Pancreas (tissue), 10 donors: ENCODE results near the gene NTNG1. TPM values are rescaled to one million over a fixed set of nuclear protein-coding genes. Genes with fewer than 3 reads are reported as not detected.
A peak's percentile ranks its signal among the peaks of the same experiment; 100 is the strongest.

Experiments used
- ATAC-seq, 4 donors: fragments of 200-7000 bp; cut with Tn5 transposase; one replicate each; pipeline versions ENCODE4 v1.8.0 to v1.9.1; 2020; ENCODE audit warnings: mild to moderate bottlenecking in 4 of 4, moderate library complexity in 4 of 4
- DNase-seq, 6 donors: peaks; one replicate each; pipeline ENCODE4 v3.0.0-alpha.2; 2020
- FAIRE-seq: peaks from 2 replicates; lab custom pipeline; 2012; peaks lifted over from hg19 to GRCh38; lab: Jason Lieb, UNC
- H3K27ac ChIP-seq, 4 donors: fragments of 200-600 bp; sonication (generic); 1 replicate in 3 of 4; 2 replicates in 1 of 4; pipeline versions ENCODE4 v1.5.0 to v1.8.0; 2020
- H3K27me3 ChIP-seq, 4 donors: fragments of 200-600 bp; one replicate each; pipeline ENCODE4 v1.8.0; 2021
- H3K36me3 ChIP-seq, 3 donors: fragments of 200-600 bp; sonication (generic) in 1 of 3; one replicate each; pipeline versions ENCODE4 v1.5.0 to v1.8.0; 2020 to 2021
- H3K4me1 ChIP-seq, 3 donors: fragments of 200-600 bp; one replicate each; pipeline ENCODE4 v1.8.0; 2021
- H3K4me3 ChIP-seq, 4 donors: fragments of 200-600 bp; sonication (generic) in 2 of 4; one replicate each; pipeline versions ENCODE4 v1.5.0 to v1.8.0; 2020 to 2021
- H3K9me3 ChIP-seq, 4 donors: fragments of 200-600 bp; one replicate each; pipeline ENCODE4 v1.8.0; 2021
- CTCF ChIP-seq, 4 donors: fragments of 200-600 bp; sonication (generic) in 3 of 4; IDR thresholded peaks; one replicate each; pipeline versions ENCODE4 v1.5.0 to v1.8.0; 2021; ENCODE audit warnings: antibody characterized with exemption in 4 of 4
- WGBS, 2 donors: extraction: QIAGEN DNeasy Blood & Tissue Kit; methylation state at CpG; one replicate each; pipeline ENCODE4 v1.1.7; 2013; 5-methylcytosine and 5-hydroxymethylcytosine counted together
- intact Hi-C, 3 donors: fragments of 100-400 bp; cut with DNase I; formaldehyde crosslinking; loops; one replicate each; pipeline versions ENCODE4 v1.11.1 to v1.14.2; 2022
- polyA plus RNA-seq, 2 donors: library from polyadenylated mRNA; stranded (reverse); fragments of 200-250 nt; gene quantifications; one replicate each; pipeline ENCODE4 v1.2.3, GENCODE V29; 2013
- total RNA-seq, 6 donors: library from RNA; stranded (reverse); fragmentation: NEBNext Ultra II Directional in 4 of 6; extraction: Animal tissue kit (Norgen Biotek cat#: 25700) in 4 of 6; gene quantifications; one replicate each; pipeline versions ENCODE4 v1.2.1 to v1.2.4, GENCODE V29; 2021 to 2023
- donor health status: healthy with polysubstance abuse.
- donor health status: DM: no; HTN: no; CAD: no; lungs with moderate emphysema.
- donor health status: DM: no; HTN: no; CAD: no.
- donor health status: control.
- donor health status: control.
- donor health status: Bipolar disorder and iron deficiency.
- donor health status: DM: yes; HTN: yes; CAD: no.
- donor health status: DM: no; HTN: no; CAD: no.
- donor health status: DM: no; HTN: no; CAD: no.
- donor health status: DM: yes; HTN: yes; CAD: no.

NTNG1 gene
- total and polyA plus RNA-seq, 8 donors: 0.04 to 1.3 (median 0.23) TPM; not detected in 1

- 66 to 84% methylated on average over 5 of the region's 5 CpGs for WGBS, 2 donors
- no peak for TF ChIP-seq CTCF (IDR thresholded peaks at IDR 0.05)
- no peaks in the 10 kb centered on the region for H3K36me3 ChIP-seq
- intact Hi-C loops: no loop called here
- no peak overlapping the region for H3K27ac ChIP-seq
- no peaks in the 10 kb centered on the region for H3K4me1 ChIP-seq
- no peak for DNase-seq
- ATAC-seq: no peak
- H3K27me3 ChIP-seq: no peaks in the 10 kb centered on the region
- FAIRE-seq: no peak
- no peaks in the 10 kb centered on the region for H3K9me3 ChIP-seq
- no peak overlapping the region for H3K4me3 ChIP-seq
Observed at GRCh38 chr1:107343601-107344000, 202.8 kb downstream of the NTNG1 start.

- H3K4me3 ChIP-seq: no peak overlapping the region
- FAIRE-seq (no peak), DNase-seq (no peak), ATAC-seq (no peak)
- 36 to 46% methylated on average over 1 of the region's 1 CpG for WGBS, 2 donors
- no peaks in the 10 kb centered on the region for H3K9me3 ChIP-seq
- H3K4me1 ChIP-seq: no peaks in the 10 kb centered on the region
- H3K27ac ChIP-seq: no peak overlapping the region
- TF ChIP-seq CTCF (IDR thresholded peaks at IDR 0.05): no peak
- H3K27me3 ChIP-seq: no peaks in the 10 kb centered on the region
- H3K36me3 ChIP-seq: no peaks in the 10 kb centered on the region
- intact Hi-C loops: no loop called here
Observed at GRCh38 chr1:107344268-107344760, 203.5 kb downstream of the NTNG1 start.

GRCh38 chr1:107344836-107345235 lies 204.0 kb downstream of the NTNG1 start:
- FAIRE-seq (no peak), DNase-seq (no peak), ATAC-seq (no peak)
- TF ChIP-seq CTCF (IDR thresholded peaks at IDR 0.05): no peak
- H3K27ac ChIP-seq: no peak overlapping the region
- no peaks in the 10 kb centered on the region for H3K9me3 ChIP-seq
- intact Hi-C loops: no loop called here
- 37 to 38% methylated on average over 3 of the region's 3 CpGs for WGBS, 2 donors
- H3K4me1 ChIP-seq: no peaks in the 10 kb centered on the region
- no peak overlapping the region for H3K4me3 ChIP-seq
- H3K27me3 ChIP-seq: no peaks in the 10 kb centered on the region
- no peaks in the 10 kb centered on the region for H3K36me3 ChIP-seq

- no peaks in the 10 kb centered on the region for H3K4me1 ChIP-seq
- ATAC-seq: no peak
- TF ChIP-seq CTCF (IDR thresholded peaks at IDR 0.05): no peak
- H3K27ac ChIP-seq: no peak overlapping the region
- no peak overlapping the region for H3K4me3 ChIP-seq
- intact Hi-C loops: no loop called here
- FAIRE-seq: no peak
- H3K9me3 ChIP-seq: no peaks in the 10 kb centered on the region
- H3K36me3 ChIP-seq: no peaks in the 10 kb centered on the region
- H3K27me3 ChIP-seq: no peaks in the 10 kb centered on the region
- DNase-seq: no peak
Observed at GRCh38 chr1:107352850-107353249, 212.0 kb downstream of the NTNG1 start.

- intact Hi-C loops: no loop called here
- Histone ChIP-seq H3K27ac (no peak overlapping the region), H3K36me3 (no peaks in the 10 kb centered on the region), H3K4me3 (no peak overlapping the region), H3K27me3 (no peaks in the 10 kb centered on the region), H3K9me3 (no peaks in the 10 kb centered on the region), H3K4me1 (no peaks in the 10 kb centered on the region)
- ATAC-seq (no peak), FAIRE-seq (peak; percentile 43), DNase-seq (no peak)
- 28 to 32% methylated on average over 1 of the region's 1 CpG for WGBS, 2 donors
- TF ChIP-seq CTCF (IDR thresholded peaks at IDR 0.05): no peak
Observed at GRCh38 chr1:107357376-107357775, 216.5 kb downstream of the NTNG1 start.
